Measurements from ENCODE around the gene APBB1IP.

- TF ChIP-seq POLR2A (IDR thresholded peaks at IDR 0.05), result no peak
- TF ChIP-seq, protein P1, sequence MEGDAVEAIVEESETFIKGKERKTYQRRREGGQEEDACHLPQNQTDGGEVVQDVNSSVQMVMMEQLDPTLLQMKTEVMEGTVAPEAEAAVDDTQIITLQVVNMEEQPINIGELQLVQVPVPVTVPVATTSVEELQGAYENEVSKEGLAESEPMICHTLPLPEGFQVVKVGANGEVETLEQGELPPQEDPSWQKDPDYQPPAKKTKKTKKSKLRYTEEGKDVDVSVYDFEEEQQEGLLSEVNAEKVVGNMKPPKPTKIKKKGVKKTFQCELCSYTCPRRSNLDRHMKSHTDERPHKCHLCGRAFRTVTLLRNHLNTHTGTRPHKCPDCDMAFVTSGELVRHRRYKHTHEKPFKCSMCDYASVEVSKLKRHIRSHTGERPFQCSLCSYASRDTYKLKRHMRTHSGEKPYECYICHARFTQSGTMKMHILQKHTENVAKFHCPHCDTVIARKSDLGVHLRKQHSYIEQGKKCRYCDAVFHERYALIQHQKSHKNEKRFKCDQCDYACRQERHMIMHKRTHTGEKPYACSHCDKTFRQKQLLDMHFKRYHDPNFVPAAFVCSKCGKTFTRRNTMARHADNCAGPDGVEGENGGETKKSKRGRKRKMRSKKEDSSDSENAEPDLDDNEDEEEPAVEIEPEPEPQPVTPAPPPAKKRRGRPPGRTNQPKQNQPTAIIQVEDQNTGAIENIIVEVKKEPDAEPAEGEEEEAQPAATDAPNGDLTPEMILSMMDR (IDR thresholded peaks at IDR 0.05), result no peak
These were observed 8.1 kb downstream of the APBB1IP start for GRCh38 chr10:26446258-26446657.

Measured in uterus (tissue), 2 donors.